ENCODE measurements around the gene COL4A3.
"Not testable (repeated sequence)": the region's sequence is repeated elsewhere in the genome, so short reads cannot be mapped to it uniquely, and the experiment has no call there.

The COL4A3 gene

GRCh38 chr2:227219312-227220105 lies 55.1 kb downstream of the COL4A3 start:
- DNase-seq: no peak

DNA sequence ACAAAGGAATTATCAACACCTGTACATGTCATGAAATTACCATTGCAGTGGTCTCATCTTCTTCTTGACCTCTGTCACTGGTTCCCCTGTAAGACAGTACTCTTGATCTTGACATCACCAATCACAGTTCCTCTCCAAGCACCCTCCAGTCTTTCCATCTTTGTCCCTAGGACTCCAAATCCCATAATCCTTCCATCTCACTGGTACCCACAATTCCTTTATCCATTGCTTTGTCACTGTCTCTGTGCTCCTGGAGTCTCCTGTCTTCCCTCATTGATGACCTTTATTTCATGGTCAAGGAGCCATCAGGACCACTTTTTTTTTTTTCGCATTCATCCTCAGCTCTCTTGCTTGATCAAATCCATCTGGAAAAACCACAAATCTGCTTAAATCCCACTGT lies 56.7 kb downstream of the COL4A3 start:
- DNase-seq: no peak

DNA sequence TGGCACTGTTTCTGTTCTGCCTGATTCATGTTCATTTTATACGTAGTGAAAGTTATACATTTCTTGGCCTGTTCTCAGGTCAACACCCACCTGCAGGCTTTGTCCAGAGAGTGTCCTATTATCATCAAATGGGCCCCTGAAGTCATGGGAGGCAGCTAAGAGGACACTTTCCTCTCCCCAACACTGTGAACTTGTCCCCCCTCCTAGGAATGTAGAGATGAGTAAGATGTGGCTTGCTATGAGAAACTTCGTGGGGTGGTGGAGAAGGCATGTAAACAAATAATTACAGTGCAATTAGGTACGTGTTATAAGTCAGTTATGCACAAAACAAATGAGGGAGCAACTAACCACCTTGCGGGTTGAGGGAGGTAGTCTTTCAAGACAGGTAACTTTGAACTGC lies 57.9 kb downstream of the COL4A3 start:
- DNase-seq: no peak

GRCh38 chr2:227225641-227226040 lies 61.2 kb downstream of the COL4A3 start:
- not testable (repeated sequence) for DNase-seq

DNA sequence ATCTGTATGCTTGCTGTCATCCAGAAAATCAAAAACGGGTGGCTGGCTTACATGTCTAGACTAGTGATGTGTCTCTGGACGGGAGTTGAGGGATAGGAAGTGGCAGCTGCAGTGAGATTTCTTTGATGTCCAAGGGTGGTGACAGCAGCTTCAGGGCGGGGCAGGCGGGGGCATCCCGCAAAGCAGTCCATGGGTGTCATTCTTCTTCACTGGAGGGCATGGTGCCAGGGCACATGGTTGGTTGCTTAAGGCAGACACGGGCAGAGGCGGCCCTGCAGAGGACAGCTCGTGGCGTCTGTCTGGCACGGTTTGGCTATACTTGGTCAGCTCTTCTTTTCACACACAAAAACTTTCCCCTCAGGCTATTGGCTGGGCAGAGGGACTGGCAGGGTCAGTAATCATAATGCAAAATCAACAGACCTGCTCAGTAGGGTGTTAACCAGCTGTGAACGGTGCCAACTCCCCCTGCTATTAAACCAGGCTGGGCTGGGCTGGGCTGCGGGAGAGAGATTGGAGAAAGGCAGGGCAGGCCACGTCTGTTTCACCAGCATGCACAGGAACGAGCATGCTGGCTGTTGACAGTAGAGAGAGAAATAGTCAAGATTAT lies 63.7 kb downstream of the COL4A3 start:
- DNase-seq: no peak

- no peak for DNase-seq
These were observed 65.7 kb downstream of the COL4A3 start for GRCh38 chr2:227230151-227230550.

GRCh38 chr2:227234429-227234828 lies 70.0 kb downstream of the COL4A3 start:
- DNase-seq: no peak

GRCh38 chr2:227237786-227238185 lies 73.4 kb downstream of the COL4A3 start:
- DNase-seq: no peak

GRCh38 chr2:227238238-227239237 lies 74.1 kb downstream of the COL4A3 start:
- DNase-seq: peak; percentile 27

GRCh38 chr2:227241005-227241404 lies 76.6 kb downstream of the COL4A3 start:
- DNase-seq: no peak

- DNase-seq: no peak
These were observed 84.5 kb downstream of the COL4A3 start for GRCh38 chr2:227248876-227249275.

DNA sequence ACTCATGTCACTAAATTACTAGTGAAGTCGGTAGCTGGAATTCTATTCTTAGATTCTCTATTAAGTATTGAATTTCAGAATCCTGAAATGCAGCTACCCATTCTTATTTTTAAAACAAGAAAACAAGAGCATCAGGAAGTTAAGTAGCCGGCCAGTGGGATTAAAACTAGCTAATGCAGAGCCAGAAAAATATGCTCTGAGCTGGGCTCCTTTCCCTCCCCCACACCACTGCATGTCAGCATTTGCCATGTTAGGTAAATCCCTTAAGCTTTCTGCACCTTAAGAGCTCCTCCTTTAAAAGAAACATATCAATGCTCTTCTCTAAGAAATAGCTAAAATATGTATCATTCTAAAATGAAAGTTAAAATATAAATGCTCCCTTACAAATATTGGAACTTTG lies 88.4 kb downstream of the COL4A3 start:
- no peak for DNase-seq

GRCh38 chr2:227256605-227257004 lies 92.2 kb downstream of the COL4A3 start:
- DNase-seq: no peak

DNA sequence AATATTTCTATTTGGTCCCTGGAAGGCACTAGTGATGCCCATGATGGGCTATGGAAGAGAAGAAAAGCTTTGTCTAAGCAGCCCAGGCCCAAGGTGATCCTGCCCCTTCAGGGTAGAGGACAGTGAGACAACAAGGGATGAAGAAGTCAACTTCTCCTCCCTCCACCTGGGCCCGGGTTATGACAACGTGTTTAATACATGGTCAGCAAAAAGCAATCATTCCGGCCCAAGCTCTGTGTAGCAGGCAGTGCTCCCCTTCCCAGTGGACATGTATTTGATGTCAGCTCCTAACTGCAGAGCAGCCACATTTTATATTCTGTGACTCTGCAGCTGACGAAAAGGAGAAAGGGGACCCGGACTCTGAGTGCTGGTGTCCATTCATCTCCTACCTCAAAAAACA lies 93.4 kb downstream of the COL4A3 start:
- DNase-seq: no peak

DNA sequence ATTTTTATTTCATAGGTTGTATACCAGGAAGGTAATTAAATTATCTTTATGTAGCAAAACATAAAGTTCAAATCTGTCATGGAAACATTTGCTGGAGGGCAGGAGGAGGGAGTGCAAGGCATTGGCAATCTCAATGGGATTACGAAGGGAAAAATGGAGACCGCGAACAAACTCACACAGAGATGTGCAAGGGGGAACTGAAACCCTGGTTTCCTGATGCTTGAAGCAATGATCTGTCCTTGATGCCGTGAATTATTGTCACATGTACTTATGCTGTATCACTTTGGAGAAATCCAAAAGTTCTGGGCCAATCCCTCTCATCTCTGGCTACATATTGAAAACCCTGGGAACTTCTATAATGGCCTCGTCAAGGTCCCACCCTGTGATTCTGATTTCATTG lies 95.6 kb downstream of the COL4A3 start:
- DNase-seq: no peak

- no peak for DNase-seq
These were observed 103.1 kb downstream of the COL4A3 start for GRCh38 chr2:227267410-227268115.

GRCh38 chr2:227280895-227281294 lies 116.5 kb downstream of the COL4A3 start:
- no peak for DNase-seq

DNA sequence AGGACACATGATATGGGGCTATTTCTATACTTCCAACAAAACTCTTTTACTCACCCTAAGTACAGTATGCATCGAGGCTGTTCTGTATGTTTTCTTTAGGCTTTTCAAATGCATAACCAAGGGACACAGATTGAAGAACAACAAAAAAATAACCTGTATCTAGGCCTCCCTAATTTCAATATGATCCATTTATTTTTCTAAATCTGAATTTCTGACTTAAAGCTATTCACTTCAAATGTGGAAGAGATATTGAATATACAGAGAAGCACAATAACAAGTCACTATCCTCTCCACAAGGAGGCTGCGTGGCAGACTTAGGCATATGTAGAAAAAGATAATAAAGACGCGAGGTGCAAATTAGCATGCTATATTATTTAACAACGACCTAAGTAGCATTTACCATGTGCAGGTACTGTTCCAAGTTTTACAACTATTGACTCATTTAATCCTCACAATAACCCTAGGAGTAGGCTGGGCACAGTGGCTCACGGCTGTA lies 121.4 kb downstream of the COL4A3 start:
- no peak for DNase-seq

DNA sequence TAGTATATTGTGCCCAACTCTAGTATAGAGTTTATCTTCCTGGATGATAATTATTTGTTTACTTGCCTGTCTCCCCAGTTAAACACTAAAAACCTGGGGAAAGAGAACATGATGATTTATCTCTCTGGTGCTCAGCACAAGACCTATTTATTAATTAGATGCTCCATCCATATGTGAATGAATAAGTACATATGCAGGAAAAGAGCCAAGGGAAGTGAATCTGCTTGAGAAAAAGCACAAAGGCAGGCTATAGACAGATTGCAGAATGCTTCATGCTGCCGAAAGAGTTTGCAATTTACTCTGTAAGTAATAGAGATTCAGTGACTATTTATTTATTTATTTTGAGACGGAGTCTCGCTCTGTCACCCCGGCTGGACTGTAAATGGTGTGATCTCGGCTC lies 123.3 kb downstream of the COL4A3 start:
- no peak for DNase-seq

DNA sequence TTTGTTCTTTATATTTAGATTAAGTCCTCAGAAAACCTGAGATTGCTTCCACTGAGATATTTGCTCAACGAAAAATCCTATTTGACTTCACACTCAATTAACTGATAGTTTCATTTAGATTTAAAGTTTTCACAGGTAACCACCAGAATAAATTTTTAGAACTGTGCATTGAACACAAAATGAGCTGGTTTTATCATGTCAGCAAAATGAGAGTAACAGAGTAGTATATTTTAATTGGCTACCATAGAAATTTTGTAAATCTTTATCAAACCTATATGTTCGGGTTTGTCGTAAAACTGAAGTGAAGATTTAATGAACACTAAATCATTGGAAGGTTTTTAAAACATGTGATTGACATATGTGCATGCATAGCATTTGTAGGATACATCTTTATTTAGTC lies 127.9 kb downstream of the COL4A3 start:
- DNase-seq: no peak

DNA sequence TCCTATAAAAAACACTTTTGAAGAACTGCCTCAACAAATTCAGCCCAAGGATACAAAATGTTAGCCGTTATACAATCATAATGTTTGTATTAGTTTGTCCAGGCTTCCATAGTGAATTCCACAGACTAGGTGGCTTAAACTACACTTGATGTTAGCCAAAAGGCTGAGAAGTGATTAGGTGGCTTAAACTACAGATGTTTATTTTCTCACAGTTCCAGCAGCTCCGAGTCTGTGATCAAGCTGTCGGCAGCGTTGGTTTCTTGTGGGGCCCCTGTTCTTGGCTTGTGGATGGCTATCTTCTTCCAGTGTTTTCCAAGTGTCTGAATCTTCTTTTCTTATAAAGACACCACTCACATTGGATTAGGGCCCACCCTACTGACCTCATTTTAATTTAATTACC lies 129.1 kb downstream of the COL4A3 start:
- no peak for DNase-seq

GRCh38 chr2:227295806-227296205 lies 131.4 kb downstream of the COL4A3 start:
- no peak for DNase-seq

Data from CD4-positive, alpha-beta T cell treated with Interleukin-15 for 1 hour (primary cell).